ENCODE data around the gene DNAH9. TPM values are rescaled to one million over a fixed set of nuclear protein-coding genes. Genes with fewer than 3 reads are reported as not detected.
"Not testable (repeated sequence)": the region's sequence is repeated elsewhere in the genome, so short reads cannot be mapped to it uniquely, and the experiment has no call there.

DNAH9 gene
- total RNA-seq, 2 donors from 2014 or later = 0.47 to 0.64 TPM

- intact Hi-C loops (cut with DNase I, micrococcal nuclease) = no loop called here
- DNase-seq (no peak), ATAC-seq (no peak)
Measured at GRCh38 chr17:11924076-11924475, 325.8 kb downstream of the DNAH9 start.

GRCh38 chr17:11925262-11926021 lies 327.2 kb downstream of the DNAH9 start:
- DNase-seq (no peak), ATAC-seq (no peak)
- intact Hi-C loops (cut with DNase I, micrococcal nuclease) = no loop called here

GRCh38 chr17:11928436-11928835 lies 330.2 kb downstream of the DNAH9 start:
- no peak for DNase-seq
- intact Hi-C loops (cut with DNase I, micrococcal nuclease) = no loop called here
- ATAC-seq = no peak

- ATAC-seq (no peak), DNase-seq (no peak)
- intact Hi-C loops (cut with DNase I, micrococcal nuclease) = no loop called here
Measured at GRCh38 chr17:11932337-11932898, 334.1 kb downstream of the DNAH9 start.

GRCh38 chr17:11935734-11936406 lies 337.6 kb downstream of the DNAH9 start:
- intact Hi-C loops (cut with DNase I, micrococcal nuclease) = no loop called here
- peak in 1 of 2 donors; percentile 46 for DNase-seq
- ATAC-seq = peak; percentile 48

GRCh38 chr17:11940904-11941303 lies 342.6 kb downstream of the DNAH9 start:
- ATAC-seq (no peak), DNase-seq (no peak)
- intact Hi-C loops (cut with DNase I, micrococcal nuclease) = no loop called here

- ATAC-seq; intact Hi-C loops (cut with DNase I, micrococcal nuclease); DNase-seq: not testable (repeated sequence)
Measured at GRCh38 chr17:11943086-11943485, 344.8 kb downstream of the DNAH9 start.

GRCh38 chr17:11943759-11944347 lies 345.6 kb downstream of the DNAH9 start:
- DNase-seq = no peak
- intact Hi-C loops (cut with DNase I, micrococcal nuclease) = no loop called here
- no peak for ATAC-seq

- intact Hi-C loops (cut with DNase I, micrococcal nuclease) = no loop called here
- no peak for DNase-seq
- ATAC-seq = no peak
Measured at GRCh38 chr17:11944587-11944986, 346.3 kb downstream of the DNAH9 start.

GRCh38 chr17:11948789-11949188 lies 350.5 kb downstream of the DNAH9 start:
- no peak for DNase-seq
- no peak for ATAC-seq
- intact Hi-C loops (cut with DNase I, micrococcal nuclease) = no loop called here

- ATAC-seq; DNase-seq; intact Hi-C loops (cut with DNase I, micrococcal nuclease): not testable (repeated sequence)
Measured at GRCh38 chr17:11949571-11949970, 351.3 kb downstream of the DNAH9 start.

- ATAC-seq = no peak
- intact Hi-C loops (cut with DNase I, micrococcal nuclease) = no loop called here
- DNase-seq = no peak
Measured at GRCh38 chr17:11950771-11951519, 352.7 kb downstream of the DNAH9 start.

- intact Hi-C loops (cut with DNase I, micrococcal nuclease) = no loop called here
- no peak for ATAC-seq
- DNase-seq = no peak
Measured at GRCh38 chr17:11952610-11953009, 354.3 kb downstream of the DNAH9 start.

- ATAC-seq (no peak), DNase-seq (no peak)
- intact Hi-C loops (cut with DNase I, micrococcal nuclease) = no loop called here
Measured at GRCh38 chr17:11953924-11954323, 355.7 kb downstream of the DNAH9 start.

- intact Hi-C loops (cut with DNase I, micrococcal nuclease) = no loop called here
- no peak for ATAC-seq
- DNase-seq = no peak
Measured at GRCh38 chr17:11954936-11955335, 356.7 kb downstream of the DNAH9 start.

- DNase-seq (no peak), ATAC-seq (no peak)
- intact Hi-C loops (cut with DNase I, micrococcal nuclease) = no loop called here
Measured at GRCh38 chr17:11969565-11969964, 371.3 kb downstream of the DNAH9 start.

GRCh38 chr17:11972741-11973140 lies 374.5 kb downstream of the DNAH9 start:
- DNase-seq; intact Hi-C loops (cut with DNase I, micrococcal nuclease); ATAC-seq: not testable (repeated sequence)

GRCh38 chr17:11979795-11980194 lies 381.5 kb downstream of the DNAH9 start:
- ATAC-seq = no peak
- intact Hi-C loops (cut with DNase I, micrococcal nuclease) = loop anchor here in 1 of 2 donors (10.0 kb wide), 1 partner anchor 1105 kb away; no protein-coding TSS in a partner anchor
- no peak for DNase-seq

GRCh38 chr17:11980813-11981212 lies 382.5 kb downstream of the DNAH9 start:
- ATAC-seq = no peak
- no peak for DNase-seq
- intact Hi-C loops (cut with DNase I, micrococcal nuclease) = loop anchor here in 1 of 2 donors (10.0 kb wide), 1 partner anchor 1106 kb away; no protein-coding TSS in a partner anchor
